BJ (cell line): ENCODE measurements around the gene DIPK1B. TPM values are rescaled to one million over a fixed set of nuclear protein-coding genes. Genes with fewer than 3 reads are reported as not detected.
"Not testable (repeated sequence)": the region's sequence is repeated elsewhere in the genome, so short reads cannot be mapped to it uniquely, and the experiment has no call there.

Source experiments
- CTCF ChIA-PET: fragments of 350-600 bp; formaldehyde crosslinking; extraction: SDS; loops from one replicate; lab custom pipeline; 2021; ENCODE audit warnings: antibody characterized with exemption, inconsistent platforms; lab: Yijun Ruan, JAX
- POLR2A ChIA-PET: fragments of 300-600 bp; sonication (Branson Sonifier 250); formaldehyde crosslinking; extraction: SDS; loops from one replicate; lab custom pipeline; 2021; ENCODE audit warnings: antibody characterized with exemption; lab: Charles Lee
- DNase-seq: peaks from one replicate; pipeline ENCODE4 v3.0.0-alpha.2; 2011; ENCODE audit warnings: low read depth
- H3K27me3 ChIP-seq: 2 replicates; pipeline ENCODE4 v1.6.0; 2011; ENCODE audit warnings: low read length; ENCODE audit not compliant: control insufficient read depth, insufficient read depth
- H3K36me3 ChIP-seq: 2 replicates; pipeline ENCODE4 v1.5.1; 2011; ENCODE audit warnings: low read length; ENCODE audit not compliant: control insufficient read depth, insufficient read depth
- H3K4me3 ChIP-seq: 2 replicates; pipeline ENCODE4 v1.5.1; 2011; ENCODE audit warnings: low read depth, mild to moderate bottlenecking, control low read depth, low read length
- CTCF ChIP-seq: IDR thresholded peaks from 2 replicates; pipeline ENCODE4 v1.5.1; 2011; ENCODE audit warnings: low read depth, mild to moderate bottlenecking, control low read depth, inconsistent platforms, low read length, moderate library complexity; ENCODE audit not compliant: insufficient read depth
- polyA plus RNA-seq: library from polyadenylated mRNA; depleted of rRNA; stranded (reverse); fragments of >200 nt; gene quantifications from 2 replicates; pipeline ENCODE4 v1.2.3, GENCODE V29; 2011

The DIPK1B gene
- polyA plus RNA-seq, 1 experiment: 0.42 TPM

- no peak for TF ChIP-seq CTCF
- Histone ChIP-seq H3K4me3 (no peak overlapping the region), H3K36me3 (no peaks in the 10 kb centered on the region), H3K27me3 (peaks cover 8% of the 10 kb centered on the region)
- POLR2A ChIA-PET: no interaction called here
- CTCF ChIA-PET: interaction anchor here (1.3 kb wide), 1 partner anchor 30 kb away, joined by 4 read pairs; no protein-coding TSS in a partner anchor
- DNase-seq: no peak
Observed at GRCh38 chr9:136700959-136701667, 11.3 kb upstream of the DIPK1B start.

- peaks cover 8% of the 10 kb centered on the region for H3K27me3 ChIP-seq
- H3K4me3 ChIP-seq: no peak overlapping the region
- no peaks in the 10 kb centered on the region for H3K36me3 ChIP-seq
- TF ChIP-seq CTCF: no peak
- CTCF ChIA-PET: no interaction called here
- POLR2A ChIA-PET: no interaction called here
- no peak for DNase-seq
Observed at GRCh38 chr9:136701668-136702053, 10.7 kb upstream of the DIPK1B start.

- TF ChIP-seq CTCF: no peak
- Histone ChIP-seq H3K4me3 (no peak overlapping the region), H3K27me3 (peaks cover 2% of the 10 kb centered on the region), H3K36me3 (no peaks in the 10 kb centered on the region)
- ChIA-PET POLR2A (no interaction called here), CTCF (interaction anchor here (1.8 kb wide), 1 partner anchor 8 kb away, joined by 4 read pairs; no protein-coding TSS in a partner anchor)
- no peak for DNase-seq
Observed at GRCh38 chr9:136703276-136703860, 9.0 kb upstream of the DIPK1B start.

GRCh38 chr9:136704741-136705140 is 7.6 kb upstream of the DIPK1B start:
- H3K36me3 ChIP-seq, POLR2A ChIA-PET, H3K4me3 ChIP-seq, H3K27me3 ChIP-seq, DNase-seq: not testable (repeated sequence)
- CTCF ChIA-PET: interaction anchor here (1.8 kb wide), 1 partner anchor 10 kb away, joined by 4 read pairs; no protein-coding TSS in a partner anchor

- no peak for TF ChIP-seq CTCF
- CTCF ChIA-PET: no interaction called here
Observed at GRCh38 chr9:136705564-136705963, 6.8 kb upstream of the DIPK1B start.

More at GRCh38 chr9:136705564-136705963, 6.8 kb upstream of the DIPK1B start:
- POLR2A ChIA-PET: no interaction called here
- no peak for DNase-seq
- peaks cover 2% of the 10 kb centered on the region for H3K27me3 ChIP-seq
- no peak overlapping the region for H3K4me3 ChIP-seq
- no peaks in the 10 kb centered on the region for H3K36me3 ChIP-seq
